ENCODE data around the gene IGF2BP2.

GRCh38 chr3:185722881-185723280 lies 102.0 kb downstream of the IGF2BP2 start:
- no peak for TF ChIP-seq POLR2A (IDR thresholded peaks at IDR 0.05)
- no peak for TF ChIP-seq CTCF (IDR thresholded peaks at IDR 0.05)
- TF ChIP-seq EP300 (IDR thresholded peaks at IDR 0.05), result no peak
- TF ChIP-seq POLR2AphosphoS5 (IDR thresholded peaks at IDR 0.05), result no peak

Measured in upper lobe of left lung (tissue), 4 donors.